Adrenal gland (tissue), 12 donors: Measurements from ENCODE around the gene CPA4. TPM values are rescaled to one million over a fixed set of nuclear protein-coding genes. Genes with fewer than 3 reads are reported as not detected.

Experiments
- DNase-seq, 7 donors: peaks; one replicate each; pipeline ENCODE4 v3.0.0-alpha.2; 2019 to 2020
- H3K27ac ChIP-seq, 5 donors: fragments of 200-600 bp; sonication (generic) in 4 of 5; 1 replicate in 3 of 5; 2 replicates in 2 of 5; pipeline versions ENCODE4 v1.5.1 to v1.8.0; 2016 to 2020; ENCODE audit warnings: mild to moderate bottlenecking in 1 of 5
- H3K27me3 ChIP-seq: fragments of 200-600 bp; 2 replicates; pipeline ENCODE4 v1.8.0; 2021
- H3K36me3 ChIP-seq, 2 donors: fragments of 200-600 bp; replicated peaks in 1 of 2; 1 replicate in 1 of 2; 2 replicates in 1 of 2; pipeline versions ENCODE4 v1.5.1 to v1.8.0; 2018 to 2022
- H3K4me1 ChIP-seq, 2 donors: fragments of 200-600 bp; replicated peaks in 1 of 2; 1 replicate in 1 of 2; 2 replicates in 1 of 2; pipeline versions ENCODE4 v1.5.1 to v1.8.0; 2018 to 2021
- H3K4me3 ChIP-seq, 4 donors: fragments of 200-600 bp; sonication (generic) in 3 of 4; one replicate each; pipeline ENCODE4 v1.5.1; 2016 to 2018
- H3K9me3 ChIP-seq, 3 donors: fragments of 200-600 bp; sonication (generic) in 1 of 3; replicated peaks in 1 of 3; 1 replicate in 2 of 3; 2 replicates in 1 of 3; pipeline versions ENCODE4 v1.5.1 to v1.8.0; 2016 to 2021
- CTCF ChIP-seq, 6 experiments: fragments of 450-650 bp in 4 of 6; fragments of 200-600 bp in 2 of 6; sonication (generic) in 1 of 6; IDR thresholded peaks; 1 replicate in 5 of 6; 2 replicates in 1 of 6; pipeline versions ENCODE4 v1.5.1 to v1.8.0; 2016 to 2021; ENCODE audit warnings: antibody characterized with exemption in 6 of 6, mild to moderate bottlenecking in 2 of 6, moderate library complexity in 1 of 6
- POLR2A ChIP-seq, 2 donors: fragments of 450-650 bp; IDR thresholded peaks; one replicate each; pipeline ENCODE4 v1.6.1; 2017; ENCODE audit warnings: antibody characterized with exemption in 2 of 2, mild to moderate bottlenecking in 2 of 2, moderate library complexity in 1 of 2
- WGBS, 4 donors: extraction: QIAGEN DNeasy Blood & Tissue Kit in 2 of 4; methylation state at CpG; one replicate each; pipeline versions ENCODE4 v1.1.5 to v1.1.7; 2013 to 2017; 5-methylcytosine and 5-hydroxymethylcytosine counted together
- intact Hi-C, 2 donors: fragments of 100-400 bp; cut with DNase I; formaldehyde crosslinking; loops; one replicate each; pipeline versions ENCODE4 v1.14.1 to v1.15.0; 2022 to 2023
- polyA plus RNA-seq, 3 donors: library from polyadenylated mRNA; stranded (reverse); fragments of 200-250 nt in 2 of 3; fragments of 350-450 nt in 1 of 3; fragmentation: Illumina TruSeq in 1 of 3; extraction: RNeasy Lipid Tissue Mini Kit (QIAGEN cat#74804) in 1 of 3; gene quantifications; one replicate each; pipeline ENCODE4 v1.2.3, GENCODE V29; 2013 to 2014
- total RNA-seq, 9 donors: library from RNA; depleted of rRNA in 4 of 9; stranded (reverse); fragments of >200 nt in 4 of 9; fragments of 120-200 nt in 1 of 9; fragmentation: NEBNext Ultra II Directional in 1 of 9; extraction: Animal tissue kit (Norgen Biotek cat#: 25700) in 1 of 9; gene quantifications; one replicate each; pipeline versions ENCODE4 v1.1.0 to v1.2.4, GENCODE V29; 2013 to 2023
- donor health status: healthy with polysubstance abuse.
- donor health status: Bipolar disorder and iron deficiency.
- donor health status: DM: yes; HTN: yes; CAD: no.
- donor health status: DM: no; HTN: no; CAD: no.
- donor health status: DM: no; HTN: no; CAD: no.
- donor health status: DM: yes; HTN: yes; CAD: no.

The CPA4 gene
- total and polyA plus RNA-seq, 12 donors = 0.55 to 26.7 (median 2.4) TPM; not detected in 1

GRCh38 chr7:130288829-130289228 is 4.1 kb upstream of the CPA4 start:
- DNase-seq = no peak
- intact Hi-C loops = no loop called here
- WGBS, 4 donors = 49 to 70% (median 67%) methylated on average over 4 to 5 of the region's 5 CpGs
- H3K36me3 ChIP-seq = no peaks in the 10 kb centered on the region
- H3K4me1 ChIP-seq = peaks cover 0 to 11% of the 10 kb centered on the region in 2 donors
- no peak overlapping the region for H3K27ac ChIP-seq
- H3K4me3 ChIP-seq = no peak overlapping the region
- no peaks in the 10 kb centered on the region for H3K9me3 ChIP-seq
- TF ChIP-seq CTCF (IDR thresholded peaks at IDR 0.05) = no peak
- TF ChIP-seq POLR2A (IDR thresholded peaks at IDR 0.05) = no peak
- H3K27me3 ChIP-seq = no peaks in the 10 kb centered on the region

GRCh38 chr7:130289478-130289877 is 3.5 kb upstream of the CPA4 start:
- no peaks in the 10 kb centered on the region for H3K27me3 ChIP-seq
- intact Hi-C loops = no loop called here
- no peak overlapping the region for H3K27ac ChIP-seq
- no peak for DNase-seq
- no peaks in the 10 kb centered on the region for H3K36me3 ChIP-seq
- TF ChIP-seq CTCF (IDR thresholded peaks at IDR 0.05) (no peak), POLR2A (IDR thresholded peaks at IDR 0.05) (no peak)
- H3K4me1 ChIP-seq = peaks cover 0 to 11% of the 10 kb centered on the region in 2 donors
- WGBS, 4 donors = 91 to 96% (median 94%) methylated on average over 9 of the region's 9 CpGs
- no peak overlapping the region for H3K4me3 ChIP-seq
- H3K9me3 ChIP-seq = no peaks in the 10 kb centered on the region

- H3K27ac ChIP-seq = no peak overlapping the region
- H3K27me3 ChIP-seq = no peaks in the 10 kb centered on the region
- no peak overlapping the region for H3K4me3 ChIP-seq
- WGBS, 4 donors = 86 to 95% (median 92%) methylated on average over 6 of the region's 6 CpGs
- TF ChIP-seq CTCF (IDR thresholded peaks at IDR 0.05) (no peak), POLR2A (IDR thresholded peaks at IDR 0.05) (no peak)
- H3K36me3 ChIP-seq = no peaks in the 10 kb centered on the region
- no peaks in the 10 kb centered on the region for H3K9me3 ChIP-seq
- peaks cover 0 to 11% of the 10 kb centered on the region in 2 donors for H3K4me1 ChIP-seq
- intact Hi-C loops = no loop called here
- DNase-seq = no peak
These were observed 2.2 kb upstream of the CPA4 start for GRCh38 chr7:130290745-130291144.

- TF ChIP-seq POLR2A (IDR thresholded peaks at IDR 0.05) (no peak), CTCF (IDR thresholded peaks at IDR 0.05) (no peak)
- no peaks in the 10 kb centered on the region for H3K27me3 ChIP-seq
- intact Hi-C loops = no loop called here
- DNase-seq = no peak
- H3K4me1 ChIP-seq = peaks cover 0 to 11% of the 10 kb centered on the region in 2 donors
- no peaks in the 10 kb centered on the region for H3K9me3 ChIP-seq
- H3K27ac ChIP-seq = peak overlapping the region in 1 of 5 donors; percentile 40
- WGBS, 4 donors = 78 to 88% (median 81%) methylated on average over 8 of the region's 8 CpGs
- no peak overlapping the region for H3K4me3 ChIP-seq
- H3K36me3 ChIP-seq = no peaks in the 10 kb centered on the region
These were observed 560 bp downstream of the CPA4 start for GRCh38 chr7:130293521-130293920.
